ENCODE data around the gene OLFM2.

Gene OLFM2

GRCh38 chr19:9939301-9939913, 3.1 kb upstream of the OLFM2 start (continued):
- TF ChIP-seq PPARA (CRISPR knock-in tag; IDR thresholded peaks at IDR 0.05; ENCODE audit: borderline replicate concordance): no peak
- TF ChIP-seq CSRNP3 (CRISPR knock-in tag; IDR thresholded peaks at IDR 0.05): no peak
- TF ChIP-seq TCF4 (CRISPR knock-in tag; IDR thresholded peaks at IDR 0.05; ENCODE audit: borderline replicate concordance): no peak

GRCh38 chr19:9937001-9937411, 691 bp upstream of the OLFM2 start:
- ATAC-seq: no peak

GRCh38 chr19:9935506-9936325, 599 bp downstream of the OLFM2 start:
- TF ChIP-seq SNAI2 (CRISPR knock-in tag; IDR thresholded peaks at IDR 0.05) (no peak), CSRNP3 (CRISPR knock-in tag; IDR thresholded peaks at IDR 0.05) (no peak), PPARA (CRISPR knock-in tag; IDR thresholded peaks at IDR 0.05; ENCODE audit: borderline replicate concordance) (no peak), BACH2 (CRISPR knock-in tag; IDR thresholded peaks at IDR 0.05; ENCODE audit: borderline replicate concordance) (no peak), ZNF8 (CRISPR knock-in tag; IDR thresholded peaks at IDR 0.05) (no peak), CREB5 (CRISPR knock-in tag; IDR thresholded peaks at IDR 0.05; ENCODE audit: low read depth) (no peak), ZFP30 (CRISPR knock-in tag; IDR thresholded peaks at IDR 0.05) (no peak), OSR1 (CRISPR knock-in tag; IDR thresholded peaks at IDR 0.05) (no peak), TCF4 (CRISPR knock-in tag; IDR thresholded peaks at IDR 0.05; ENCODE audit: borderline replicate concordance) (no peak), ZNF565 (CRISPR knock-in tag; conservative IDR thresholded peaks at IDR 0.05; ENCODE audit: low read depth) (no peak), GLIS3 (CRISPR knock-in tag; IDR thresholded peaks at IDR 0.05) (no peak), ESRRG (CRISPR knock-in tag; IDR thresholded peaks at IDR 0.05) (no peak)
- TF ChIP-seq, protein P1, sequence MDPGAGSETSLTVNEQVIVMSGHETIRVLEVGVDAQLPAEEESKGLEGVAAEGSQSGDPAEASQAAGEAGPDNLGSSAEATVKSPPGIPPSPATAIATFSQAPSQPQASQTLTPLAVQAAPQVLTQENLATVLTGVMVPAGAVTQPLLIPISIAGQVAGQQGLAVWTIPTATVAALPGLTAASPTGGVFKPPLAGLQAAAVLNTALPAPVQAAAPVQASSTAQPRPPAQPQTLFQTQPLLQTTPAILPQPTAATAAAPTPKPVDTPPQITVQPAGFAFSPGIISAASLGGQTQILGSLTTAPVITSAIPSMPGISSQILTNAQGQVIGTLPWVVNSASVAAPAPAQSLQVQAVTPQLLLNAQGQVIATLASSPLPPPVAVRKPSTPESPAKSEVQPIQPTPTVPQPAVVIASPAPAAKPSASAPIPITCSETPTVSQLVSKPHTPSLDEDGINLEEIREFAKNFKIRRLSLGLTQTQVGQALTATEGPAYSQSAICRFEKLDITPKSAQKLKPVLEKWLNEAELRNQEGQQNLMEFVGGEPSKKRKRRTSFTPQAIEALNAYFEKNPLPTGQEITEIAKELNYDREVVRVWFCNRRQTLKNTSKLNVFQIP (CRISPR knock-in tag; IDR thresholded peaks at IDR 0.05; ENCODE audit: borderline replicate concordance, low read depth): no peak
- TF ChIP-seq, protein P2, sequence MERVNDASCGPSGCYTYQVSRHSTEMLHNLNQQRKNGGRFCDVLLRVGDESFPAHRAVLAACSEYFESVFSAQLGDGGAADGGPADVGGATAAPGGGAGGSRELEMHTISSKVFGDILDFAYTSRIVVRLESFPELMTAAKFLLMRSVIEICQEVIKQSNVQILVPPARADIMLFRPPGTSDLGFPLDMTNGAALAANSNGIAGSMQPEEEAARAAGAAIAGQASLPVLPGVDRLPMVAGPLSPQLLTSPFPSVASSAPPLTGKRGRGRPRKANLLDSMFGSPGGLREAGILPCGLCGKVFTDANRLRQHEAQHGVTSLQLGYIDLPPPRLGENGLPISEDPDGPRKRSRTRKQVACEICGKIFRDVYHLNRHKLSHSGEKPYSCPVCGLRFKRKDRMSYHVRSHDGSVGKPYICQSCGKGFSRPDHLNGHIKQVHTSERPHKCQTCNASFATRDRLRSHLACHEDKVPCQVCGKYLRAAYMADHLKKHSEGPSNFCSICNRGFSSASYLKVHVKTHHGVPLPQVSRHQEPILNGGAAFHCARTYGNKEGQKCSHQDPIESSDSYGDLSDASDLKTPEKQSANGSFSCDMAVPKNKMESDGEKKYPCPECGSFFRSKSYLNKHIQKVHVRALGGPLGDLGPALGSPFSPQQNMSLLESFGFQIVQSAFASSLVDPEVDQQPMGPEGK (CRISPR knock-in tag; IDR thresholded peaks at IDR 0.05; ENCODE audit: borderline replicate concordance): no peak
- ATAC-seq: no peak

More at GRCh38 chr19:9937001-9937411, 691 bp upstream of the OLFM2 start:
- TF ChIP-seq TCF4 (CRISPR knock-in tag; IDR thresholded peaks at IDR 0.05; ENCODE audit: borderline replicate concordance) (no peak), RARB (CRISPR knock-in tag; IDR thresholded peaks at IDR 0.05) (no peak), CSDC2 (CRISPR knock-in tag; IDR thresholded peaks at IDR 0.05) (no peak), CREB5 (CRISPR knock-in tag; IDR thresholded peaks at IDR 0.05; ENCODE audit: low read depth) (no peak), CSRNP3 (CRISPR knock-in tag; IDR thresholded peaks at IDR 0.05) (no peak), ZFP3 (CRISPR knock-in tag; IDR thresholded peaks at IDR 0.05) (no peak), OSR1 (CRISPR knock-in tag; IDR thresholded peaks at IDR 0.05) (no peak), BACH2 (CRISPR knock-in tag; IDR thresholded peaks at IDR 0.05; ENCODE audit: borderline replicate concordance) (no peak), SNAI2 (CRISPR knock-in tag; IDR thresholded peaks at IDR 0.05) (no peak), ESRRG (CRISPR knock-in tag; IDR thresholded peaks at IDR 0.05) (no peak), GLIS3 (CRISPR knock-in tag; IDR thresholded peaks at IDR 0.05) (no peak), ZNF8 (CRISPR knock-in tag; IDR thresholded peaks at IDR 0.05) (no peak), ISL1 (CRISPR knock-in tag; IDR thresholded peaks at IDR 0.05) (no peak), TOX (CRISPR knock-in tag; IDR thresholded peaks at IDR 0.05; ENCODE audit: borderline replicate concordance) (no peak)
